ENCODE results near the gene KIFC1. TPM values are rescaled to one million over a fixed set of nuclear protein-coding genes. Genes with fewer than 3 reads are reported as not detected.

KIFC1 gene
- total and polyA plus RNA-seq, 2 donors (not counting 1 experiment from before 2014, with no cell fraction given), result 0.79 to 1.0 TPM

GRCh38 chr6:33413241-33414120, 21.9 kb downstream of the KIFC1 start:
- WGBS (ENCODE audit: insufficient coverage), result 95% methylated on average over 5 of the region's 14 CpGs
- ChIA-PET CTCF (interaction anchor here (1.1 to 2.3 kb wide), 2 partner anchors 12 to 22 kb away, joined by 3 to 6 read pairs; no protein-coding TSS in a partner anchor), POLR2A (no interaction called here)
- Histone ChIP-seq H3K79me2 (ENCODE audit: control insufficient read depth, insufficient read depth, low read length) (peaks cover 49% of the 10 kb centered on the region), H3K36me3 (replicated peaks in 1 of 2; ENCODE audit: control extremely low read depth in 1 of 2, control insufficient read depth in 1 of 2, extremely low read depth in 1 of 2, insufficient read depth in 2 of 2, low read length in 1 of 2) (peaks cover 0 to 44% of the 10 kb centered on the region in 2 experiments), H3K4me1 (ENCODE audit: control insufficient read depth in 2 of 2, insufficient read depth in 2 of 2, low read length in 2 of 2) (peaks cover 57 to 78% of the 10 kb centered on the region in 2 donors), H3K27ac (ENCODE audit: low read length in 2 of 2) (peak overlapping the region; percentile 50 to 95), H3K9me3 (ENCODE audit: control extremely low read depth in 1 of 3, control insufficient read depth in 2 of 3, insufficient read depth in 1 of 3, low read length in 2 of 3) (no peaks in the 10 kb centered on the region), H3K4me3 (ENCODE audit: control extremely low read depth in 1 of 5, extremely low read depth in 1 of 5, insufficient read depth in 1 of 5, low read depth in 2 of 5, low read length in 4 of 5) (no peak overlapping the region), H3K4me2 (replicated peaks; ENCODE audit: low read depth, low read length, poor library complexity, severe bottlenecking) (peak overlapping the region; percentile 97), H2AFZ (ENCODE audit: insufficient read depth, low read depth, low read length, poor library complexity, severe bottlenecking) (no peak overlapping the region), H4K20me1 (ENCODE audit: control insufficient read depth, insufficient read depth, low read length, poor library complexity, severe bottlenecking) (peaks cover 13% of the 10 kb centered on the region), H3K9ac (ENCODE audit: low read length) (no peak overlapping the region), H3K27me3 (replicated peaks in 1 of 4; ENCODE audit: control extremely low read depth in 1 of 4, control insufficient read depth in 3 of 4, insufficient read depth in 4 of 4, low read length in 3 of 4) (no peaks in the 10 kb centered on the region)
- DNase-seq, result no peak
- Mint-ChIP-seq H3K27ac (peak overlapping the region; percentile 87), H3K4me3 (peak overlapping the region; percentile 64), H3K4me1 (peaks cover 77% of the 10 kb centered on the region), H3K9me3 (ENCODE audit: insufficient read depth) (no peaks in the 10 kb centered on the region), H3K27me3 (no peaks in the 10 kb centered on the region)
- TF ChIP-seq EZH2 (IDR thresholded peaks at IDR 0.05; ENCODE audit: borderline replicate concordance, insufficient read depth, low read depth, low read length, poor library complexity, severe bottlenecking), result no peak
- TF ChIP-seq CTCF (IDR thresholded peaks at IDR 0.05), result no peak
- no peak for ATAC-seq (ENCODE audit: low read depth)
- intact Hi-C loops (cut with micrococcal nuclease), result no loop called here

Measured in B cell (primary cell).